Measurements from ENCODE around the gene USP27X. TPM values are rescaled to one million over a fixed set of nuclear protein-coding genes. Genes with fewer than 3 reads are reported as not detected.

USP27X gene
- total RNA-seq, 1 donor from 2014 or later, result 2.6 TPM

DNA sequence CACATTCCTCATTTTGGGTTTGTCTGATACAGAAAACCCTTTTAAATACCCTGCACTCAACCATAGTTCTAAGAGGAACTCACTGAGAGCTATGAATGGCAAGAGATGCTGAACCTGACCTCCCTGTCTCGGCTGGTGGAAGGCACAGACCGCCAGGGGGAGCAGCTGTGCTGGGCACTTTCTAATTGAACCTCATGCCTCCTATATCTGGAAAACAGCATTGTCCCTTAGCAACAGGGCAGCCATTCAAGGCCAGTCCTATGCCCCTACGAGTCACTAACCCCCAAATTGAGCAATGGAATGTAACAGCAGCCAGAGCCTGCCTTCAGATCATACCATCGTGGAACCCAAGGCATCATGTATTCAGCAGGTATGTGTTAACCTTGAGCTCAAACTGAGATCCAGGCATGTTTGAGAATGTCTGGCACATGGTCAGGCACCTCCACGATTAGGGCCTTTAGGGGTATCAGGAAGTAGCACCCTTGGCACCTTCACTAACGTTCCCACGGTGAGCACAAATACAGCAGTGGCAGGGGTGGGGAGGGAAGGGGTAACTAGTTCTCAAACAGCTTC lies 5.1 kb downstream of the USP27X start:
- DNase-seq (ENCODE audit: low spot score), result peak; percentile 38

DNA sequence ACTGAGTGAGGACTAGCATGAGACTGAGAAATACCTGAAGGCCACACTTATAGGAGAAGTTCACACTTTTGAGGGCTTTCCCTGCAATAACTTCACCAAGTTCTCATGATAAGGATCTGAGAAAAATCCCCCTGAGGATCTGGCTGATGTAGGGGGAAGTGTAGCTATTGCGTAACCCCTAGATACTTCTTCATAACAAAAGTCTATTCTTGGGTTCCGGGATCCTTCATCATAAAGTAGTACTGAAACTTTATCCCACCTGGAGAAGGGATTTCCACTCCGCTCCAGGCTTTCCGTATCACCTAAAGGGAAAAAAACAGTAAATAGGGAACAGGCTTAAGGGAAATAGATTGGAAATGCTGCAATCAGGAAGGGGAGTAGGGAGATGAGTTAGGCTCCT lies 13.3 kb downstream of the USP27X start:
- no peak for DNase-seq (ENCODE audit: low spot score)

DNA sequence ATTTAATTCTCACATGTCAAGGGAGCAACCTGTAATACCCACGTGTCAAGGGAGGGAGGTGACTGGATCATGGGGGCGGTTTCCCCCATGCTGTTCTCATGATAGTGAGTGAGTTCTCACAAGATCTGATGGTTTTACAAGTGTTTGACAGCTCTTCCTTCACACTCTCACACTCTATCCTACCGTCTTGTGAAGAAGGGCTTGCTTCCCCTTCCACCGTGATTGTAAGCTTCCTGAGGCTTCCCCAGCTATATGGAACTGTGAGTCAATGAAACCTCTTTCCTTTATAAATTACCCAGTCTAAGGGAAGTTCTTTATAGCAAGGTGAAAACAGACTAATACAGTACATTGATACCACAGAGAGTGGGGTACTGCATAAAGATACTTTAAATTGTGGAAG lies 17.7 kb downstream of the USP27X start:
- DNase-seq (ENCODE audit: low spot score), result no peak

DNA sequence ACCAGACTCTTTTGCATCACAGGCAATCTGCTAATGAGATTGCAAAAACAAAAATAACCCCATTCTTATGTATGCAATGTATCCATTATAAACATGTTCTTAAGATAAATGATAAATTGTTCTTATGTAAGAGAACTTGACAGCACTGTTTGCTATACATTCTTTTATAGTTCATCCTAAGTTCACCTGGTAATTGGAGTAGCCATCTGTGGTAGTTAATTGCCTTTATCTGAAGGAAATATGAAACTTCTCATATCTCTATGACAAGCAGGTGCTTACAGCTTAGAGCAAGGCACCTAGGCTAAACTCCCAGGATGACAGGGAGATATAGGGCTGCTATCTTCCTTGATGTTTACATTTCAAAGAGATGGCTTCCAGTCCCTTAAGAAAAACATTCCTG lies 21.8 kb downstream of the USP27X start:
- no peak for DNase-seq (ENCODE audit: low spot score)

DNA sequence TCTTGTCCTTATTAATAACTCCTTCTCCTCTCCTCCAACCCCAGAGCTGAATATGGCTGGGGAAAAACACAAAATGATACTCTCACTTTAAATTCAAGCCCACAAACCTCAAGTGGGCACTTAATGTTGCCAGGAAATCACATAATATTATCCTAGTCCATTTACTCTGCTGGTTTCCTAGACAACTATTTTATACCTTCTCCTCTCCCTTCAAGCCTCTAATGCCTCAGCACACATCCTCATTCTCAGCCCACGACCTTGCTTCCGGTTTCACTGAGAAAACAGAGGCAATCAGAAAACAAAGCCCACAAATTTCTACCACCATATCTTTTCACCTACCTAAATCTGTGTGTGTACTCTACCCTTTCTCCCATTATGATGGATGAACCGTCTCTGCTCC lies 31.1 kb downstream of the USP27X start:
- DNase-seq (ENCODE audit: low spot score), result no peak

DNA sequence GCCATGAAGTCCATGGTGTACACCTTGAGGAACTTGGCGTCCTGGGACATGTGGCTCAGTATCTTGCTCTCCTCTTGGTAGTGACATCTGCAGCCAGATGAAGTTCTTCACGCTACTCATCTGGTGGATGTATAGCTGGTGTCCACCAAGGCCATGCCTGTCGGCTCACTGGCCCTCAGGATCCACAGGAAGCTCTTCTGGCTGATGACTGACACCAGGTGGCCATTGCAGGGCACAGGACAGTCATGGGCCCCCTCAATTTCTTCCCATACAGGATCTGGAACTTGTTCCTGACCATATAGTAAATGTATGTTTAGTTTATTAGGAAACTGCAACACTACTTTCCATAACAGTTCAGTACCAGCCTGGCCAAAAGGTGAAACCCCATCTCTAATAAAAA lies 32.8 kb downstream of the USP27X start:
- no peak for DNase-seq (ENCODE audit: low spot score)

DNA sequence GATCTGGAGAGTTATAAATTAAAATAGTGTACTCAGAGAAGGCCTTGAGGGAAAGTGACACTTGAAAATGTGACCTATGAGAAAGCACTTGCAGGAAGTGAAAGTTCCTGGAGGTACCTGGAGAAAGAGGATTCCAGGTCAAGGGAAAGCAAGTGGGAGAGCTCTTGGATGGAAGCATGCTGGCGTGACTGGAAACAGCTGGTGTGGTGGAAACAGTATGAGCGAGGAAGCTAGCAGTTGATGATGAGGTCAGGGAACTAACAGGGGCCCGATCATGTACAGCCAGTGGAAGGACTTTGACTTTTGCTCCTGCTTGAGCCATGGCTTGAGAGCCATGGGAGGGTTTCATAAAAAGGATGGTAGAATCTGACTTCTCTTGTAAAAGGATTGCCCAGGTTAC lies 33.6 kb downstream of the USP27X start:
- no peak for DNase-seq (ENCODE audit: low spot score)

DNA sequence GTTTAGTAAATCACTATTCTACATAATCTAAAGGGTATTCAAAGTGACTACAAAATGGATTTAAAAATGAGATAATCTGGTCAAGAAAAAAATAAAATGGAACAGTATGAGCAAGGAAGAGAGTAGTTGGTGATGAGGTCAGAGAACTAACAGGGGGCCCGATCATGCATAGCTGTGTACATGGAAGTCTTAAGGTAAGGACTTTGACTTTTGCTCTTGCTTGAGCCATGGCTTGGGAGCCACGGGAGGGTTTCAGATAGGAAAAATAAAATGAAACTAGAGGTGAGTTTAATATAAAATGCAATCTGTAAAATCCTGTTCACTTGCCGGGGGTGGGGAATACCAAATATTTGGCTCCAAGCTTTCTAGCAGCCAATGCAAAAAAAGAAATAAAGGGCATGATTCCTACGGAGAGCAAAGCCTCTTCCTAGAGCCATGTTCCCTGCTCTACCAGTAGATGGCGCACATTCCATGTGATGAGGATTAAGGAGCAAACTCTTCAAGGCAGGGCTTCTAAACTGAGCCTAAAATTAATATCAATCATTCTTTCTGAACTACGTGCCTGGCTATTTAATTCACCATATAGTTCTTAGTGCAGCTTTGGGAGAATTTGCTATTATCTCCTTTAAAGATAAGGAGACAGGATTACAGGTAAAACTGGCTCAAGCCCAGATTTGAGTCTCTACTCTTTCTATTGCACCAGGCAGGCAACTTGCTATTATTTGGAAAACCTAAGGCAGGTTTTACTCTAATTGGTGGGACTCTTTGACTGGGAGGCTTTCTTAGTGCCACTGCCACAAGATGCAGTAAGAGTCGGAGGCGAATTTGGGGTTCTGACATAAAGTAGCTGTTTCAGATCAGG lies 36.3 kb downstream of the USP27X start:
- DNase-seq (ENCODE audit: low spot score), result peak; percentile 38

DNA sequence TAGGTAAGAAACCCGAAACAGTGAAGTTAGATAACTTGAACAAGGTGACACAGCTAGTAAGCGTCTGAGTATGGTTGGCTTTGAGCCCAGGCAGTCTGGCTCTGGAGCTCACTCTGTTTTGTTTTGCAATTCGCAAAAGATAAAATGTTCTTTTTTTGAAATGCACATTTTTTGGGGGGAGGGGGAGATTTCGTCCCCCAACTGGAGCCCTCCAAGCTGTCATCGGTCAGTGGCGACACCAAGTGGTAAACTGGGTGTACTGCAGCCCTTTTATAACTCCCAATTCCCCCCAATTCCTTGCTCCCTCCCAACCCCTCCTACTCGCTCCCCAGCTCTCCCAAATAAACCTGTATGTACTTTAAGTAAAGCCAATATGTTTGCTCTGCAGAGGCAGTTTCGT lies 40.3 kb downstream of the USP27X start:
- DNase-seq (ENCODE audit: low spot score), result peak; percentile 21

DNA sequence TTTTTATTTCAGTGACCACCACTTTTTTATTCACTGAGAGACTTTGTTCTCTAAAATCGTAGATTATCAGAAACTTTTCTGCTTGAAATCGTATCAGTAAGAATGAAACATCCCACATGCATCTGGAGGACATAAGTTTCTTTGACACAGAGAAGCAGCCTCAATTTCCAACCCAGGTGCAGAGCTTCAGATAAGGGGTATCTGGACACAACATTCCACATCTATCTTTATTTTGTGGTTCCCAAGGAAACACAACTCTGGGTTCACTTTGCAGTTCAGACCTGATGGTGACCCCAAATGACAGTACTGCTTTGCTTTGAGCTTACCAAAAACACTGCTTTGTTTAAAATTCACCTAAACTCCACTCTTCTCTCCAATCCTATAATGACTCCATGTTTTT lies 41.8 kb downstream of the USP27X start:
- DNase-seq (ENCODE audit: low spot score), result no peak

DNA sequence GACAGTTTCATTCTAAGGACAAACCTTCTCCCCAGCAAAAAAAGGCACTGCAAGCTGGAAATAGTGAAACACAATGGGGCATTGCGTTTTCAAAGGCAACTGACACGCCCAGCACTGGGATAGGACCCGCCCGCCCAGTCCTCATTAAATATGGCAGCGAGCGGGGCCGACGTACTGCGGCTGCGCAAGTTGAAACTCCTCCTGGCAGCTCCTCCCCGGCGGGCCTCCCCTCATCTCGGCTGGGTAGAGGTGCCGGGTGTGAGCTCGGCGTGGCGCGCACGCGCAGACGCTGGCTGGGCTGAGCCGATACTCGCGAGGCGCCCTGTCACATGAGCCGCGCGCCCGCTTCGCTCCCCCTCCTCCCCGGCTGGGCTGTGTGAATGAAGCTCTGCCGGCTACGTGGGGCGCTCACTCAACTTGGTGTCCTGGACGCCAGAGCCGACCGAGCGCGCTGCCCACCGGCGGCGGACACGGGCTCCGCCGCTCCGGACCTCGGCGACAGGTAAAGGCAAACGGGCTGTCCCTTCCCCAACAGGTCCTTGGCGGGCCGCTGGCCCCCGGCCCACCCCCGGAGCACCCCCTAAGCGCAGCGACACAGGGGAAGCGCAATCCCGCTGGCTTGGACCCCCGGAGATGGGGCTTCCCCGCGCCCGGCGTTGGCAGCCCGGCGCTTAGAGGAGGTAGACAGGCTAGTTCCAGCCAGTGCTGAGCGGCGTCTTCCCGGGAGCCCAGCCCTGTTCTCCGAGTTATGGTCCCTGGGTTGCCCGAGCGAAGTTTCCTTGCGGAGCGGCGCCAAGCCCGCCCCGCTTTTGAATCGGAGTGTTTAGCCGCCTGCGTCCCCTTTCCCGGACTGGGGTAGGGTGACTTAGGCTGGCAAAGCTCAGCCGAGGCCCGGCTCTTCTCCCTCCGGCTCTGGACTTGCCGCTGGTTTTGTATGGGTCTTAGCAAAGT lies 43.3 kb downstream of the USP27X start, which contains the start of gene CLCN5:
TSS of gene CLCN5 (plus strand) at position 306 of the 951 bp plus-strand sequence. CDS start 2,703 bp downstream, outside the sequence.
- peak; percentile 96 for DNase-seq (ENCODE audit: low spot score)

DNA sequence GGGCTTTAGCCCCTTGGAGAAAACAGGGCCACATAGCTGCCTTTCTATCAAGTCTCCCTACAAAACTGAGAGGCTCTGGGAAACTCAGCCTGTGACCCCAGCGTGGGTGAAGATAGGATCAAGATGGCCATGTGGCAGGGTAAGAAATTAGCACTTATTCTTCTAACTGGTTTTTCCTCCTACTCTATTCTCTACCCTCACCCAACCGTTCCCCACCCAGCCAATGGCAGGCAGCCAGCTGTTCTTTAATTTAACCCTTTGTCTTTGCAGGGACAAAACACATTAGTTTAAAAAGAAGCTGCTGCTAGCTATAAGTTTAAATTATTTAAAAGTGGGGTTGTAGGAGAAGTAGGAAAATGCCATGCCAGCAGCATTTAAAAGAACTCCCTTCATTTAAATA lies 45.9 kb downstream of the USP27X start:
- DNase-seq (ENCODE audit: low spot score), result no peak

DNA sequence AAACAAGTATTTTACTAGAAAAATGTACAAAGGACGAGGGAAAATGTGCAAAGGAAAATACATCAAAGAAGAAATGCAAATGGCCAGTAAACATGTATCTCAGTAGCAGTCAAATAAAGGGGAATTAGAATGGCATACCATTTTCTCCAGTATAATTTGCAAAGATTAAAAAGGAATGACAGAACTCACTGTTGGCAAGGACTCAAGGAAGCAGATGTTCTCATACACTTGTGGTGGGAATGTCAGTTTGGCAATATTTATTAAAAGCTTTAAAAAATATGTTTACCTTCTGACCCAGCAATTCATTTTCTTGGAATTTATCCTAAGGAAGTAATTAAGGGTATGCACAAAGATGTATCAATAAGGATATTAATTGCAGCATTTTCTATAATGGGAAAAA lies 50.8 kb downstream of the USP27X start:
- DNase-seq (ENCODE audit: low spot score), result no peak

Other genes starting within 250 kb of the USP27X start
- gene PAGE1, start 183.5 kb upstream of the USP27X start, total RNA-seq, result not detected
- gene PAGE4, start 50.2 kb upstream of the USP27X start, total RNA-seq, result not detected
- gene CLCN5, start 43.1 kb downstream of the USP27X start, total RNA-seq, result 42.5 TPM

Measured in mucosa of gallbladder (tissue), 1 donor.